Stimulated activated CD4-positive, alpha-beta T cell treated with anti-CD3 and anti-CD28 coated beads, Interleukin-12 subunit alpha, Interleukin-12 subunit beta, amount 100 ng/mL, for 48 hours (primary cell): ENCODE measurements around the gene MS4A5.

Source experiments
- DNase-seq, 3 donors: peaks; one replicate each; pipeline ENCODE4 v3.0.0-alpha.2; 2020; ENCODE audit warnings: low read depth in 2 of 3, low spot score in 1 of 3

The MS4A5 gene

GRCh38 chr11:60477035-60477445, 47.7 kb downstream of the MS4A5 start:
- no peak for DNase-seq

DNA sequence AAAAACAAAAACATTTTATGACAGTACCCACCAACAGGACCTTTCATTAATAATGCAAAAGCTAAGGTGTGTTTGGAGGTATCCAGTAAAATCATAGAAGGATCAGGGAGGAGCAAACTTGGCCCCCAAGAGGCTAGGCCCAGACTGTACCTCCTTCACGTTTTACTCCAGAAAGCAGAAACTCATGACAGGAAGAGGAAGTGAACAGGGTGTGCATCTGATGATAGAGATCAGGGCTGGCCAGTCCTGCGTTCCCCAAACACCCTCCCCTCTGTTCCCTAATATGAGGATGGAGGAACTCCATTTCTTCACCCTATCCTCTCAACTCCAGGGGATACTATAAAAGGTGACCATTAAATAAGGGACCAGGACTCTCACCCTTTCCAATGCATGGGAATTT, 53.0 kb downstream of the MS4A5 start:
- no peak for DNase-seq

- peak in 1 of 3 donors; percentile 11 for DNase-seq
Measured at GRCh38 chr11:60485987-60486386, 56.6 kb downstream of the MS4A5 start.

DNA sequence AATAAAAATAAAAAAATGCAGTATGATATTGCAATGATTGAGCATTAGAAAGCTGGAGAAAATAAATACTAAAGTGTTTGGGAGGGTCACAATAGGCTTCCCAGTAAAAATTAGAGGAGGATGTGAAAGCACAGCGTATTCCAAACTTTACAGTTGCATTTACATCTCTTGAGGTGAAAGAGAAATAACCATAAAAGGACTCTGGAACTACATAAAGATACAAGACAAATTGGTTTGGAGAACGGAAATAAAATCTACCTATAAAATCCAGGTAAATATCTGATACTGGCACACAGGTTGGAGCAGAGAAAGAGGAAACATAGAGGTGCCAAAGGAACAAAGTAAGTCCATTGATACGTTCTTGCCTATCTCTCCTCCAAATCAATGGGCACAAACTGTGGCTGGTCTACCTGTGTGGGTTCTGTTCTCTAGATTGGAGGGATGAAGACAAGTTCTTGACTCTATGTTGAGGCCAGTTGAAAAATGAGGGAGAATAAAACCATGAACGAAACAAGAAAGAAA, 63.2 kb downstream of the MS4A5 start, which contains the start of gene MS4A12:
MS4A12 (plus strand) TSS at position 291 of the 522 bp plus-strand sequence. CDS start 4,541 bp downstream, outside the sequence.
- DNase-seq: no peak

DNA sequence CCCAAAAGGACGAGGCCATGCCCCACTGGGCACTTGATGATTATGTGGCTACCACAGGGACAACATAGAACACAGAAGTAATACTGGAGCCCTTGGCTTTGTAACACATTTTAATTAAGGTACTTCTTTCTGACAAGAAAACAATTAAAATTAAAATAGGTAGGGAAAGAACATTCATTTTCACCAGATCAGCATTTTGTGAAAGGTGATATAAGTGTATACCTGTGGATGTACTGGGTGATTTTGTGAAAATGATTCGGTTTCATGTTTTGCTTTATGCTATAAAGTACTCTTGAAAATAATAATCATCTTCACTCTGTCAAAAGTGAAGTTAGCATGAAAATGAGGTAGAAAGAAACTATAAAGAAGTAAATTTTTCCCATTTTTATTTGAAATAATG, 64.1 kb downstream of the MS4A5 start:
- no peak for DNase-seq
